Activated effector memory CD4-positive, alpha-beta T cell treated with anti-CD3 and anti-CD28 coated beads, Interleukin-2, amount 50 U/mL, for 16 hours (primary cell): ENCODE measurements around the gene EIF4G3.
"Not testable (repeated sequence)": the region's sequence is repeated elsewhere in the genome, so short reads cannot be mapped to it uniquely, and the experiment has no call there.

Source experiments
- DNase-seq: peaks from one replicate; pipeline ENCODE4 v3.0.0-alpha.2; 2020

Gene EIF4G3, protein sequence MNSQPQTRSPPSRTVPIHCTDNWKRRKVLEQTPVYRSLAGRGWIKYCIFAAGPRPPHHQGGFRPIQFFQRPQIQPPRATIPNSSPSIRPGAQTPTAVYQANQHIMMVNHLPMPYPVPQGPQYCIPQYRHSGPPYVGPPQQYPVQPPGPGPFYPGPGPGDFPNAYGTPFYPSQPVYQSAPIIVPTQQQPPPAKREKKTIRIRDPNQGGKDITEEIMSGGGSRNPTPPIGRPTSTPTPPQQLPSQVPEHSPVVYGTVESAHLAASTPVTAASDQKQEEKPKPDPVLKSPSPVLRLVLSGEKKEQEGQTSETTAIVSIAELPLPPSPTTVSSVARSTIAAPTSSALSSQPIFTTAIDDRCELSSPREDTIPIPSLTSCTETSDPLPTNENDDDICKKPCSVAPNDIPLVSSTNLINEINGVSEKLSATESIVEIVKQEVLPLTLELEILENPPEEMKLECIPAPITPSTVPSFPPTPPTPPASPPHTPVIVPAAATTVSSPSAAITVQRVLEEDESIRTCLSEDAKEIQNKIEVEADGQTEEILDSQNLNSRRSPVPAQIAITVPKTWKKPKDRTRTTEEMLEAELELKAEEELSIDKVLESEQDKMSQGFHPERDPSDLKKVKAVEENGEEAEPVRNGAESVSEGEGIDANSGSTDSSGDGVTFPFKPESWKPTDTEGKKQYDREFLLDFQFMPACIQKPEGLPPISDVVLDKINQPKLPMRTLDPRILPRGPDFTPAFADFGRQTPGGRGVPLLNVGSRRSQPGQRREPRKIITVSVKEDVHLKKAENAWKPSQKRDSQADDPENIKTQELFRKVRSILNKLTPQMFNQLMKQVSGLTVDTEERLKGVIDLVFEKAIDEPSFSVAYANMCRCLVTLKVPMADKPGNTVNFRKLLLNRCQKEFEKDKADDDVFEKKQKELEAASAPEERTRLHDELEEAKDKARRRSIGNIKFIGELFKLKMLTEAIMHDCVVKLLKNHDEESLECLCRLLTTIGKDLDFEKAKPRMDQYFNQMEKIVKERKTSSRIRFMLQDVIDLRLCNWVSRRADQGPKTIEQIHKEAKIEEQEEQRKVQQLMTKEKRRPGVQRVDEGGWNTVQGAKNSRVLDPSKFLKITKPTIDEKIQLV (N-terminal part only)

DNA sequence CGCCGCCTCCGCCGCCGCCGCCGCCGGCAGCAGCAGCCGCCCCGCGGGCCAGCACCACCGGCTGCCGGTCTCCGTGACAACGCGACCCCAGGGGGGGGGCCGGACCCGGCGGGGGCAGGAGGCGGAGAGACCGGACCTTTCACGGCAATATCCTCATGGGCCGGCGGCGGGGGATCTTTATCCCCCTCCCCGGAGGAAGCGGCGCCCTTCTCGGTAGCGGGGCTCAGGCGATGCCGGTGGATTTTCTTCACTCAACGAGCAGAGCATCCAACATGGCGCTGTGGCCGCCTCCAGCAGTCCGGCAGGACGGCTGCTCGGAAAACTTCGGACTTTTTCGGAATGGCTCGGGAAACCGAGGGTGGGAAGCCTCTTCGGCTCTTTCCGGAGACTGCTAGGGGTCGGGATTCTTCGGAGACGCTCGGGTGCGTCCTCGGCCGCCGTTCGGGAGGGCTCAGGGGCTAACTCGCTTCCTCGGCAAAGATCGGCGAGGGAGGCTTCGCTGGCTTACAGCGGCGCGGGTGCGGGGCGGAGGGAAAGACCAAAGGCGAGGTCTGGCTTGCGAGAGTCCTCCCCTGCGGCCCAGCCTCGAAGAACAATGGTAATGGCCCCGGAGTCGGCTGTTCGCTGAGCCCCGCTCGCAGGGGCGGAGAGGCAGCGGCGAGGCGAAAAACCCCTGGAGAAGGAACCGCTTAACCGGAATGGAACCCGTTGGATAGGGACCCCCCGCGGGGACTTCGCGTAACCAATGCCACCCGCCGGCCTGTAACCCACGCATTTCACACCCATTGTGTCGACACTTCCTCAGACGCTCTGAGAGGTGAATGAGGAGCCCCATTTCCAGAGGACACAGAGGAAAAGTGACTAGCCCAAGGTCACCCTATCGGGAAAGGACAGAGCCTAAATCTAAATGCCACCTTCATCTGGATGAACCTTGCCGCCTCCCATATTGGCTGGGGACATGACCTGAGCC is at the start of gene EIF4G3:
TSS of gene EIF4G3 (minus strand) at position 312 of the 970 bp plus-strand sequence. CDS start 174,155 bp downstream, outside the sequence.
- DNase-seq: peak; percentile 99

DNA sequence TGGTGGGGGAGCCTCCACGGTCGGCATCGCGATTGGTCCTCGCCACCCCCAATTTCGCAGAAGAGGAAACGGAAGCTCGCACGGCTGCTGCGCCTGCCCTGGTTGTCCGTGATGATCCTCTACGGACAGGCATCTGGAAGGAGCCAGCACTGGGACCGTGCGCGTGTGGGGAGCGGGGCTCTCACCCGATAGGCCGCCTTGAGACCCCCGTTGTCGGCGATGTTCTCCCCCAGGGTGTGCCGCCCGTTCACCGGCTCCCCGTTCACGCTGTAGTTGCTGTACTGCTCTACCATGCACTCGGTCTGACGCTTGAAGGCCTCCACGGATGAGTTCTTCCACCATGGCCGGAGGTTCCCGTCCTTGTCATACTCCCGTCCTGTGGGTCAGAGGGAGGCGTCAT is 48.4 kb upstream of the EIF4G3 start:
- DNase-seq: no peak

DNA sequence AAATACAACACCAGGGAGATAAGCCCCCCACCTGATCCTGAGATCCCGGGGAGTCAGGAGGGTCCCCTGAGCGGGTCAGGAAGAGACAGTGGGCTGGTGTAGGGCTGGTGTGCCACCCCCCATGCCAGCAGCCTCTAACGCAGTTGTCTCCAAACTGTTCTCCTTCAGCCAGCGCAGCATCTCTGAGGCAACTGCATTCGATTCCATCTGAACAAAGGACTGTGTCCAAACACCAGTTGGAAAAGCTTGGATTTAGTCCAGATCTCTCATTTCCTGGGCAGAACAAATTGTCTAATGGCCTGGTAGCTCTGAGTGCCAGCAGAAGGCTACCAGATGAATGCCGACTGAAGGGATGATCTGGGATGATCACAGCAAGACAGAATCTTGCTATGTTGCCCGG is 44.1 kb upstream of the EIF4G3 start:
- DNase-seq: no peak

DNA sequence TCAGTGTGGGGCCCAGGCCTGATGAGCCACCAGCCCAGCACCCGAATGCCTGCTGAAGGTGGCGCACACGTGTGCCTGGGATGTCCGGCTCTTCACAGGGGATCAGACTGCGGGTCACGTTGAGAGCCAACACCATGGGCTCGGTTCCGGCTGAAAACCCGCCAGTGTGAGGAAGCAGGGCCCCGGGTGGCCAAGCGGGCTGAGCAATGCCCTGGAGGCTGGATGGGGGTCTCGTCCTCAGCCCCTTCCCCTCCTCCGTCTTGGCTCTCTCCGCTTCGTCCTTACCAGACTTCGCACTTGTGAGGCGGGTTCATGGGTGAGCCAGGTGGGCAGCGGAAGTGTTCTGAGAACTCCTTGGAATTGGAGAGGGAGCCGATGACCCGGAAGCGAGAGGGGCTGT is 43.0 kb upstream of the EIF4G3 start:
- DNase-seq: no peak

DNA sequence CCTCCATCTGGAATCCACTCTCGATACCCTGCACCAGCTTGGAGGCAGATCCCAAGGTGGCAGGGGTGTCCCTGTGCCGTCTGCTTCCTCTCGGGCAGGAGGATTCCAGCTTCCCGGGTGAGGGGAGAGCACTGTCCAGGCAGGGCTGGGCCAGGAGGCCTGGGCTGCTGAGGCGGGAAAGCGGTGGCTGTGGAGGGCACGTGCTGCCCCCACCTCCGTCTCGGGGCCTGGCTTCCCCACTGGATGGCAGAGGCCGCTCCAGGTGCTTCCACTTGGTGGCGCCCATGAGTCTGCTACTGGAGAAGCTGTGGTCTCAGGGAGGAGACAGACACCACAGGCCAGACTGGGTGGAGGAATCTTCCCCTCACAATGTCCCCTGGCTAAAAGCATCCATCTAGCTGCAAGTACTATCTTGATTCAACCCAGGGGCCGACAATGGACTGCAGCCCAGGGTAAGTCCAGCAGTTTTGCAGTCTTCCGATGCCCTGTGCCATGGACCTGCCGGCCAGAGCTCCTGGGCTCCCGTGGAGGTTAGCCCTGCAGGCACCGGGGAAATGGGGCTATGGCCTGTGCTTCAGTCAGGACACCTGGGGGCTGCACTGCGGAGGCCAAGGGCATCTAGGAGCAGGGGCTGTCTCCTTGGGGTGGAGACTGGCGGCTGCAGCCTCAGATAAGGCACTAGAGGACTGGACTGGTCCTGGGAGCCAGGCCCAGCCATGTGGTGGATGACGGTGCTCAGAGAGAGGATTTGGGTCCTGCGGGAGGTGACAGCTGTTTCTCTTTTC is 41.3 kb upstream of the EIF4G3 start:
- peak; percentile 74 for DNase-seq

DNA sequence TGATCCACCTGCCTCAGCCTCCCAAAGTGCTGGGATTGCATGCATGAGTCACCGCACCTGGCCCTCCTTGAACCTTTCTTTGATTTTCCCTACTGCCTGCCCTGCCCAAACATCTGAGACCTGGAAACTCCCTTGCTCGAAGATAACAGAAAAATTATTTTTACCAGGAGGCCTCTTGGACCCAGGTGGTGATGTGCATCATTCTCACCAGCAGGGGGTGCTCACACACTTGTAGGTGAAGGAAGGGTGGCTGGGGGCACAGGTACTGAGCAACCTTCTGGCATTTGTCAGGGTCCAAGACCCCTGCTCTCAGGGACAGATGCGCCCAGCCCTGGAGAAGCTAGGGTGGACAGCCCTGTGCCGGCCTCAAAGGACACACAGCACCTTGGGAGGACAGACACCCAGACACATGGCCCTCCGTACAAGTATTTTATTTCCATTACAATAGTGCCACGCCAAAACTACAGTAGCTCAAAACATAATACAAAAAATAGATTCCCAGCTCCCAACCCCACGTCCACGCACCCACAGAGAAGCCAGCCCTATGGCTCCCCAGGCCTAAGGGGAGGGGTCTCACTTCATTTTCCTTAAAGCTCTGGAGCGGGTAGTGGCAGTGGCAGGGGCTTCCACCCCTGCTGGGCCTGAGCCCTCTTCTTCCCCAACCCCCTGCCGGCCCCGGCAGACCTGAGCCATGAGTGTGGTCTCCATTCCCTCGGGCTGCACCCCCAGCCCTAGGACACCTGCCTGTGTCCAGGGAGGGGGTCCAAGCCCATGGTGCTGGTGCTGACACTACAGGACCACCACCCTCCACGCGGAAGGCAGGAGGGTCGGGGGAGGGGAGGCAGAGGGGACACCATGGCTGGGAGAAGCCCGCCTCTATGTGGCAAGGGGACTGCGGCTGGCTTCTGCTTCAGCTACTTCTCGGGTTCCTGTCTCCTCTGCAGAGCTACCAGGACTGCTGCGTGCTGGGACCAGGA is 40.4 kb upstream of the EIF4G3 start:
- peak; percentile 88 for DNase-seq

DNA sequence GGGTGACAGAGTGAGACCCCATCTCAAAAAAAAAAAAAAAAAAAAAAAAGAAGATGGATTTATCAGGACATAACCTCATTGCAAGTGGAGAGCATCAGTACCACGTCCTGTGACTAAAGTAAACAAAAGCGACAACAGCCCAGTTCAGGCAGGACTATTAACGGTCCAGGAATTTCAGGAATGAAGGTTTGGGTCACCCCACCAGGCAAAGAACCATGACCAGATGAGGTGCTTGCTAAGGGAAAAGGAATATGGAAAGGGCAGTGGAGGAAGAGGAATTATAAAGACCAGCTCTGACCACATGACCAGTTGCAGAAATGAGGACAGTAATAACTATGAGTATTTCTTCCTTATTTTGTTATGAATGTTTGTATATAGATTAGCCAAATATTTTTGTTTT is 35.4 kb upstream of the EIF4G3 start:
- no peak for DNase-seq

DNA sequence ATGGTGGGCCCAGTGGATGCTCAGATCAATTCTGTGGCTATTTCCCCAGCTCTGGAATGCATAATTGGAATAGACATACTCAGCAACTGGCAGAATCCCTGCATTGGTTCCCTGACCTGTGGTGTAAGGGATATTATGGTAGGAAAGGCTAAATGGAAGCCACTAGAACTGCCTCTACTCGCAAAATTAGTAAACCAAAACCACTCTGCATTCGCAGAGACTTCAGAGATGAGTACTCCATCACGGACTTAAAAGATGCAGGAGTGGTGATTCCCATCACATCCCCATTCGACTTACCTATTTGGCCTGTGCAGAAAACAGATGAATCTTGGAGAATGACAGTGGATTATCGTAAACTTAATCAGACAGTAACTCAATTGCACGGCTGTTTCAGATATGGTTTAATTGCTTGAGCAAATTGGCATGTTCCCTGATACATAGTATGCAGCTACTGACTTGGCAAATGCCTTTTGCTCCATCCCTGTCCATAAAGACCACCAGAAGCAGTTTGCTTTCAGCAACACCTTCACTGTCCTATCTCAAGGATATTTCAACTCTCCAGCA is 31.5 kb upstream of the EIF4G3 start:
- DNase-seq: not testable (repeated sequence)

DNA sequence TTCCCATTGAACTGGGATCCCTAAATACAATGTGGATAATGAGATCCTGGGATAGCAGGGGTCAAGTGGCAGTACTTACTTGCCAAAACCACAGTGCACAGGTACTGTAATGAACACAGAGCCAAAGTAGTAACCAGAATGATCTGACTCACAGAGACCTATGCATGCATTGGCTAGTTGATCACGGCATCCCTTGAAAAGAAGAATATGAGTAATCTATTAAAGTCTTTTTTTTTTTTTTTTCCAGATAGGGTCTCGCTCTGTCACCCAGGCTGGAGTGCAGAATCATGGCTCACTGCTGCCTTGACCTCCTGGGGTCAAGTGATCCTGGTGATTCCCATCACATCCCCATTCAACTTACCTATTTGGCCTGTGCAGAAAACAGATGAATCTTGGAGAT is 29.4 kb upstream of the EIF4G3 start:
- DNase-seq: no peak

DNA sequence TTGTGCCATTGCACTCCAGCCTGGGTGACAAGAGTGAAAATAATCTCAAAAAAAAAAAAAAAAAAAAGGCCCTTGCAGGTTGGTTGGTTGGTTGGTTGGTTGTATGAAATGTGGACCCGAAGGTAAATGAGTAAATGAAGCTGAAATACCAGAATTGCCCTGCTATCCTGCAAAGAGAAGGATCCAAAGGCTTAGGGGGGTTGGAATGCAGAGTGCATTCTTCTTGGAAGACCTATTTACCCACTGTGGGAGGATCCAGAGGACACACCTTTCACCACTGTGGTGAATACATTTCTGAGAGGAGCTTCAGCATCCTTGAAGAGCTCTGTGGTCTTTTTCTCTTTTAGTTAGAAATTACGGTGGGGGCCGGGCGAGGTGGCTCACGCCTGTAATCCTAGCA is 28.7 kb upstream of the EIF4G3 start:
- DNase-seq: no peak

DNA sequence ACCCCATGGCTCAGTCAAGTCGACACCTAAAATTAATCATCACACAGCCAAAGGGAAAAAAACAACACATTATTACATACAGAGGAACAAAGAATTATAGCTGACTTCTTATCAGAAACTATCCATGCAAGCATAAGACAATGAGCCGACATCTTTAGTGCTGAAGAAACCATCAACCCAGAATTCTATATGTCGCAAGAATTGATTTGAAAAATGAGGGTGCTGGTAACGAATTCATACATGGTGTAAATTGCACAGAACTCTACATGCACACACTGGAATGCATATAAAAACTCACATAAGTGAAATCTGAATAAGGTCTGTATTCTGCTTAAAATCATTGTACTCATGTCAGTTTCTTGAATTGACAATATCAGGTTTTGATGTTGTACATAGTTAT is 25.0 kb upstream of the EIF4G3 start:
- DNase-seq: no peak

DNA sequence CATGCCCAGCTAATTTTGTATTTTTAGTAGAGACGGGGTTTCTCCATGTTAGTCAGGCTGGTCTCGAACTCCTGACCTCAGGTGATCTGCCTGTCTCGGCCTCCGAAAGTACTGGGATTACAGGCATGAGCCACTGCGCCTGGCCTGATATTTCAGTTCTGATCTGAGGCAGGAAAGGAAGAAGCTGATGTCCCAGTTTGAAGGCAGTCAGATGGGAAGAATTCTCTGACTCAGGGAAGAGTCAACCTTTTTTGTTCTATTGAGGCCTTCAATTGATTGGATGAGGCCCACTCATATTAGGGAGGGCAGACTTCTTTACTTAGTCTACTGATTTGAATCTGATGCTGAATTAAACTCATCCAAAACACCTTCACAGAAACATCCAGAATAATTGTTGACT is 24.5 kb upstream of the EIF4G3 start:
- DNase-seq: not testable (repeated sequence)

DNA sequence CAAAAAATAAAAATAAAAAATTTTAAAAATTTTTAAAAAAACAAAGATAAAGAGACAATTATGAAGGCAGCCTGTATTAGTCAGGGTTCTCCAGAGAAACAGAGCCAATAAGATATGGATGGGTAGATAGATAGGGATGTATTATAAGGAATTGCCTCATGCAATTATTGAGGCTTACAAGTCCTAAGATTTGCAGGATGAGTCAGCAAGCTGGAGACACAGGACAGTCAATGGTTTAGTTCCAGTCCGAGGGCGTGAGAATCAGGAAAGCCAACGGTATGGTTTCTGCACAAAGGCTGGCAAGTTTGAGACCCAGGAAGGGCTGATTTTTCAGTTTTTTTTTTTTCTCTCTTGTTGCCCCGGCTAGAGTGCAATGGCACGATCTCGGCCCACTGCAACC is 24.1 kb upstream of the EIF4G3 start:
- no peak for DNase-seq

DNA sequence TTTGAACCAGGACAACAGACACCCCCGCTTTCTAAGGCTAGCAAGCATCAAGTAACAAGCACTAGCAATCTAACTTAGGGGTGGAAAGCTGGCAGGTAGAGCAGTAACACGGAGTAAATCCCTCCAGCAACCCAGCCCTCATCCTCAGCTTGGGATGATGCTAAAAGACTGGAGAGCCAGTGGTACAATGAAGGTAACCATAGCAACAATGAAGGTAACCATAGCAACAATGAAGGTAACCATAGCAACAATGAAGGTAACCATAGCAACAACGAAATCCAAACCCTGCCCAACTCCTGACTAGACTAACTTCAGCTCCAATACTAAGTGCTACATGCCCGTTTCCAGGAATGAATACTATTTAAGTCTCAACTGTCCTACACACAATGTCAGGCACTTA is 22.2 kb upstream of the EIF4G3 start:
- DNase-seq: no peak

DNA sequence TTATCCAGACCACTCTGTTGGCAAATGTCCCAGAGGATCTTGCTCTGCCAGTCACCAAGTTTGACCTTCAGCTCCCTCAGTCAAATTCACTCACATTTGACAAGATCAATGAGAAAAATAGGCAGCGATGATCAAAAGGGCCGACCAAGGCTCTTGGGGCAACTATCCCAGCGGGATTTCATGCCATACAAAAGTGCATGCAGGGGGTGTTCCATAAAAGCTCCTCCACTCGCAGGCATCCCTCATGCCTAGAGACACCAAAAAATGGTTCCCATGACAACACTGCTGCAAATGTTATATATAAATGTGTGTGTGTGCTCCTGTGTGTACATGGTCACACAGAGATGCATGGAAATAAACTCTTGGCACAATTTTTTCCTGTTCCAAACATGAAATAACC is 16.2 kb upstream of the EIF4G3 start:
- DNase-seq: no peak

DNA sequence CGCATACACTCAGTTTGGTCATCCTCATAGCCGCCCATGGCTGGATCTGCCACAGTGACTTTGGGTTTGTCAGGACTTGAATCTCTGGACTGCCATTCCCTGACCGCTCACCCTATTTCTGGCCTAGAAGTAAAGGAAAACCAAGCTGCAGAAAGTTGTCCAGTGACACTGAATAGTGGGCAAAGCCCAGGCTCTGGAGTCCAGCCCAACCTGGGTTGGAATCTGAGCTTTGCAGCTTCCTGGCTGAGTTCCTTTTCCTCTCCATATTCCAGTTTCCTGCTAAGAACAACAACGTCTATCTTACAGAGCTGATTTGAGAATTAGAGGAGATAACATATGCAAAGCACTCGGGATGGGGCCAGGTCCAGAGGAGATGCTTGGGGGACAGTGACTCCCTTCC is 15.6 kb upstream of the EIF4G3 start:
- no peak for DNase-seq

DNA sequence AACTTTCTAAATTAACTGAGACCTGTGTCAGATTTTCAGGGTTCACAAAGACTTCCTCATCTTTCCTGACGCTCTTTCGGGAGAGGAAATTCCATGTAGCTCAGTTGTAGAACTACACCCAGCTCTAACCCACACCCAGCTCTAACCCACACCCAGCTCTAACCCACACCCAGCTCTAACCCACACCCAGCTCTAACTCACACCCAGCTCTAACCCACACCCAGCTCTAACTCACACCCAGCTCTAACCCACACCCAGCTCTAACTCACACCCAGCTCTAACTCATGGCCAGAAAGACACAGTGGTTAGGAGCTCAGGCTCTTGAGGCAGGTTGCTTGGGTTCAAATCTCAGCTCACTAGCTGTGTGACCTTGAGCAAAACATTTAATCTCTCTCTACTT is 14.1 kb upstream of the EIF4G3 start:
- not testable (repeated sequence) for DNase-seq

DNA sequence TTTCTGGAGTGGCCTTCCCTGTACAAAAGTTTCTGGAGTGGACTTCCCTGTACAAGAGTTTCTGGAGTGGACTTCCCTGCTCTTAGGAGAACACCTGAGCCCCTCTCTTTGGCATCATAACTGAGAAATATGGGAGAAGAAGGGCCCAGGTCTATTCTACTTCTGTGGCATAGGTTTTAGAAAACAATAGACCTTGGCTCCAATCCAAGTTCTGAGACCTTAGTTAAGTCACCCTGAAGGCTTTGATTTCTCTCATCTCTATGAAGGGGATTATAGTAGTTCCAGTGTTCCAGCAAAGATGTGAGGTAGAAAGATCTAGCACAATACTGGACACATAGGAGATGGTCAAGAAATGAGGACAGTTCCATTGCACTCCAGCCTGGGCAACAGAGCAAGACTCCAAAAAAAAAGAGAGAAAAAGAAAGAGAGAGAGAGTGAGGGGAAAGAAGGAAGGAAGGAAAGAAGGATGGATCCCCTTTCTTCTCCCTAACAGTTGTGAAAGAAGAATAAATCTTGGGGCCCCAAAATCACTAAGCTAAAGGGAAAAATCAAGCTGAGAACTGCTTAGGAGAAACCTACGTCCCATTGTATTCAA is 13.3 kb upstream of the EIF4G3 start:
- no peak for DNase-seq

DNA sequence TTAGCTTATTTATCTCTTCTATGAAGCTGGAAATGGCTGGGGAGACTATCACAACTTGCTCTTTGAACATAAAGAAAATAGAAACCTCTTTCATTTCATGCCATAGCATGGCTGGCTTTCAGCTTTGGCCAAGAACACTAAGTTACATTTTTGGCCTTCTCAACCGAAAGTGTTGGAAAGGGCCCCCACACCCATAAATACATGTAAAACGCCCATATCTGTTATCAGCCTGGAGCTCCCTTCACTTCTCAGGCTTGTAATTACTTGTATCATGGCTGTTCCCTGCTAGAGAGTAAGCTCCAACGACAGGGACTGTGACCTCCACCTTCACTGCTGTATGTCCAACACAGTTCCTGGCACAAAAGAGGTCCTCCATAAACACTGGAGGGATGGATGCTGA is 12.7 kb upstream of the EIF4G3 start:
- no peak for DNase-seq
